Adrenal gland (tissue), 12 donors: Measurements from ENCODE around the gene NIN. TPM values are rescaled to one million over a fixed set of nuclear protein-coding genes. Genes with fewer than 3 reads are reported as not detected.

Experiments
- DNase-seq, 7 donors: peaks; one replicate each; pipeline ENCODE4 v3.0.0-alpha.2; 2019 to 2020
- H3K27ac ChIP-seq, 5 donors: fragments of 200-600 bp; sonication (generic) in 4 of 5; 1 replicate in 3 of 5; 2 replicates in 2 of 5; pipeline versions ENCODE4 v1.5.1 to v1.8.0; 2016 to 2020; ENCODE audit warnings: mild to moderate bottlenecking in 1 of 5
- H3K27me3 ChIP-seq: fragments of 200-600 bp; 2 replicates; pipeline ENCODE4 v1.8.0; 2021
- H3K36me3 ChIP-seq, 2 donors: fragments of 200-600 bp; replicated peaks in 1 of 2; 1 replicate in 1 of 2; 2 replicates in 1 of 2; pipeline versions ENCODE4 v1.5.1 to v1.8.0; 2018 to 2022
- H3K4me1 ChIP-seq, 2 donors: fragments of 200-600 bp; replicated peaks in 1 of 2; 1 replicate in 1 of 2; 2 replicates in 1 of 2; pipeline versions ENCODE4 v1.5.1 to v1.8.0; 2018 to 2021
- H3K4me3 ChIP-seq, 4 donors: fragments of 200-600 bp; sonication (generic) in 3 of 4; one replicate each; pipeline ENCODE4 v1.5.1; 2016 to 2018
- H3K9me3 ChIP-seq, 3 donors: fragments of 200-600 bp; sonication (generic) in 1 of 3; replicated peaks in 1 of 3; 1 replicate in 2 of 3; 2 replicates in 1 of 3; pipeline versions ENCODE4 v1.5.1 to v1.8.0; 2016 to 2021
- POLR2A ChIP-seq, 2 donors: fragments of 450-650 bp; IDR thresholded peaks; one replicate each; pipeline ENCODE4 v1.6.1; 2017; ENCODE audit warnings: antibody characterized with exemption in 2 of 2, mild to moderate bottlenecking in 2 of 2, moderate library complexity in 1 of 2
- WGBS, 4 donors: extraction: QIAGEN DNeasy Blood & Tissue Kit in 2 of 4; methylation state at CpG; one replicate each; pipeline versions ENCODE4 v1.1.5 to v1.1.7; 2013 to 2017; 5-methylcytosine and 5-hydroxymethylcytosine counted together
- intact Hi-C, 2 donors: fragments of 100-400 bp; cut with DNase I; formaldehyde crosslinking; loops; one replicate each; pipeline versions ENCODE4 v1.14.1 to v1.15.0; 2022 to 2023
- polyA plus RNA-seq, 3 donors: library from polyadenylated mRNA; stranded (reverse); fragments of 200-250 nt in 2 of 3; fragments of 350-450 nt in 1 of 3; fragmentation: Illumina TruSeq in 1 of 3; extraction: RNeasy Lipid Tissue Mini Kit (QIAGEN cat#74804) in 1 of 3; gene quantifications; one replicate each; pipeline ENCODE4 v1.2.3, GENCODE V29; 2013 to 2014
- total RNA-seq, 9 donors: library from RNA; depleted of rRNA in 4 of 9; stranded (reverse); fragments of >200 nt in 4 of 9; fragments of 120-200 nt in 1 of 9; fragmentation: NEBNext Ultra II Directional in 1 of 9; extraction: Animal tissue kit (Norgen Biotek cat#: 25700) in 1 of 9; gene quantifications; one replicate each; pipeline versions ENCODE4 v1.1.0 to v1.2.4, GENCODE V29; 2013 to 2023
- TF ChIP-seq, protein P1 (sequence below), 6 experiments: fragments of 450-650 bp in 4 of 6; fragments of 200-600 bp in 2 of 6; sonication (generic) in 1 of 6; IDR thresholded peaks; 1 replicate in 5 of 6; 2 replicates in 1 of 6; pipeline versions ENCODE4 v1.5.1 to v1.8.0; 2016 to 2021; ENCODE audit warnings: antibody characterized with exemption in 6 of 6, mild to moderate bottlenecking in 2 of 6, moderate library complexity in 1 of 6
- donor health status: healthy with polysubstance abuse.
- donor health status: Bipolar disorder and iron deficiency.
- donor health status: DM: yes; HTN: yes; CAD: no.
- donor health status: DM: no; HTN: no; CAD: no.
- donor health status: DM: no; HTN: no; CAD: no.
- donor health status: DM: yes; HTN: yes; CAD: no.

The NIN gene
- total and polyA plus RNA-seq, 12 donors: 3.0 to 66.1 (median 17.9) TPM

DNA sequence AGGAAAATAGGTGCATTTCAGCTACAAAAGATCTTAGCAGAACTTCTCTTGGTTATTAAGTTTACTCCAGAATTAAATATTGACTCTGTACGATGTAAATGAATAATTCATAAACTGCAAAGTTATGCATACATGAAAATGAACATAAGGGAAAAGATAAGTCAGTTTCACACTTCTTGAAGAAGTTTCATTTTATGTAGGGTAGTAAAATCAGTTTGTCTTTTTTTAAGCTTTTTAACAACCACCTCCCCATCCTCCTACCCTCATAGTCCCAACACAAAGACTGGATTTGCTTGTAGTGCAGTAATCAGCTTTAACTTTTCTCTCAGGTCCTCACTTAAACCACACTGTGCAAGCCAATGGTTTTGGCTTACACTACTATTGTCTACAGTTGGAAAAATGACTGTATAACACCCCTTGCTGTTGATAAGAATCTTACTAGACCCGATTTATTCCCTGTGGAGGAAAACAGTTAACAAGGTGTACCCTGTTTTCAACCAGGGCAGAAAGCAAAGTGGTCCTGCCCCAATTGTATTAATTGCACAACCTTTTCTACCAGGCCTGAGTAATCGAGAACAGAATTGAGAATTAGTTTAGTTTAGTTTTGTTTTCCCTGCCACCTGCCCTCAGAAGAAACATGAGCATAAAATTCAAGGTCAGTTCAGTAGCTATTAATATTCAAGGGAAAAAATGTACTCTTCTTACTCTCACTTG is 44.1 kb downstream of the NIN start:
- 39 to 46% (median 43%) methylated on average over 3 of the region's 3 CpGs for WGBS, 4 donors
- Histone ChIP-seq H3K27ac (peak overlapping the region in 2 of 5 donors; percentile 19 to 39), H3K36me3 (peaks cover 0 to 5% of the 10 kb centered on the region in 2 donors), H3K4me1 (peaks cover 0 to 7% of the 10 kb centered on the region in 2 donors), H3K4me3 (peak overlapping the region in 1 of 4 donors; percentile 15), H3K9me3 (no peaks in the 10 kb centered on the region), H3K27me3 (no peaks in the 10 kb centered on the region)
- no peak for DNase-seq
- intact Hi-C loops: no loop called here
- no peak for TF ChIP-seq POLR2A (IDR thresholded peaks at IDR 0.05)
- TF ChIP-seq, protein P1, sequence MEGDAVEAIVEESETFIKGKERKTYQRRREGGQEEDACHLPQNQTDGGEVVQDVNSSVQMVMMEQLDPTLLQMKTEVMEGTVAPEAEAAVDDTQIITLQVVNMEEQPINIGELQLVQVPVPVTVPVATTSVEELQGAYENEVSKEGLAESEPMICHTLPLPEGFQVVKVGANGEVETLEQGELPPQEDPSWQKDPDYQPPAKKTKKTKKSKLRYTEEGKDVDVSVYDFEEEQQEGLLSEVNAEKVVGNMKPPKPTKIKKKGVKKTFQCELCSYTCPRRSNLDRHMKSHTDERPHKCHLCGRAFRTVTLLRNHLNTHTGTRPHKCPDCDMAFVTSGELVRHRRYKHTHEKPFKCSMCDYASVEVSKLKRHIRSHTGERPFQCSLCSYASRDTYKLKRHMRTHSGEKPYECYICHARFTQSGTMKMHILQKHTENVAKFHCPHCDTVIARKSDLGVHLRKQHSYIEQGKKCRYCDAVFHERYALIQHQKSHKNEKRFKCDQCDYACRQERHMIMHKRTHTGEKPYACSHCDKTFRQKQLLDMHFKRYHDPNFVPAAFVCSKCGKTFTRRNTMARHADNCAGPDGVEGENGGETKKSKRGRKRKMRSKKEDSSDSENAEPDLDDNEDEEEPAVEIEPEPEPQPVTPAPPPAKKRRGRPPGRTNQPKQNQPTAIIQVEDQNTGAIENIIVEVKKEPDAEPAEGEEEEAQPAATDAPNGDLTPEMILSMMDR (IDR thresholded peaks at IDR 0.05): no peak

DNA sequence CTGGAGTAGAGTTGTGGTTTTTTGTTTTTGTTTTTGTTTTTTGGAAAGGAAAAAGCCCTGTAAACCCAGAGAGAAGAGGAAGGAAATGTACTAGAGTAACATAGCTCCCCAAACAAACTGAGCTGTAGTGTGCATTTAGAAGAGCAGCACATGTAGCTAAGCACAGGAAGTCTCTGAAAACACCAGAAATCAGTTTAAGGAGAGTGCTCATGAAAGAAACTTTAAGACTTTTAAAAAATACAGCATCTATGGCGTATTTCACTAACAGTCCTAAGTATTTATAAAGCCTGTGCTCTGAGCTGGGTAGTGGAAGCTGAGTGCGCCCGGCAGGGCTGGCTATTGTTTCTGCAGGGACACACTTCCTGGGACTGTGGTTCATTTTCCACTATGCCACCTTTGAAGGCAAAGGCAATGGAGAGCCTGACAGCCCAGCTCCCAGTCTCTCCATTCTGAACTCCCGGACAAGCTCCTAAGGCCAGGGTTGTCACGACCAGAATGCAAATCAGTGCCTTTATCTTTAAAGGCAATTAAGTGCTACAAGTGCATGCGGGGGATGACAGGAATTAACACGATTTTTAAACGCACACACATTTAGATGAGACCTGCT is 45.4 kb downstream of the NIN start:
- DNase-seq: no peak
- Histone ChIP-seq H3K4me3 (no peak overlapping the region), H3K4me1 (peaks cover 0 to 7% of the 10 kb centered on the region in 2 donors), H3K27ac (no peak overlapping the region), H3K9me3 (no peaks in the 10 kb centered on the region), H3K36me3 (peaks cover 0 to 5% of the 10 kb centered on the region in 2 donors), H3K27me3 (no peaks in the 10 kb centered on the region)
- intact Hi-C loops: no loop called here
- WGBS, 4 donors: 58 to 69% (median 66%) methylated on average over 7 to 8 of the region's 8 CpGs
- no peak for TF ChIP-seq POLR2A (IDR thresholded peaks at IDR 0.05)
- TF ChIP-seq, protein P1 (IDR thresholded peaks at IDR 0.05): no peak

DNA sequence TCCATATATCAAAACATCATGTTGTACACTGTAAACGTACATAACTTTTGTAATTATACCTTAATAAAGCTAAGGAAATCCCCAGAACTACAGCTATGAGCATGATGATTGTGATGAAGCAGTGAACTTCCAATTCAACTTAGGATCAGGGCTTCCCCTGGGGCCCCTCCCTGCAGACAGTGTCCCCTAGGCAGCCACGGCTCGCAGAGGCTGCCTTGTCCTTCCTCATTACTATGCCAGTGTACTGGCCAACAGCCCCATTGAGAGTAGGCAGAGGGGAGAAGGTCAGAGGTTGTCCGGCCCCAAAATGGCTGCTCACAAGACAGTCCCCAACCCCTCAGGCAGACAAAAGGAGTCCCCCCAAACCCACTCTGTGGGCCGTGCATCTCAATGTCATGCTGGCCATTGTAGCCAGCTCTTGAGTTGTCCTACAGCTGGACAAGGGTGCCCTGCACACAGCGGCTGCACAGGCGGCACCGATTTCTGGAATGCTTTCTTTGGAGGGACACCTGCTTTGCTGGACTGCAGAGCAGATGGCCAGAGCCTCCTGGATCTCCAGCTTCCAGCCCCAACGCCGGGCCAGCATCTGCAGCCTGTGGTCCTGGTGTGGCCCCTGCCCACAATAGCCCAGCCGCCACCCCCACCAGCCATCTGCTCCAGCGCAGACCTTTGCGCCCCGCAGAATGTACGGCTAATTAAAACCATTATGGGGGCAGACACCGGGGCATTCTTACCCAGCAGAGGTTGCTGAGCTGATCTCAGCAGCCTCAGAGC is 46.1 kb downstream of the NIN start:
- no peak for DNase-seq
- WGBS, 4 donors: 63 to 83% (median 75%) methylated on average over 6 to 16 of the region's 16 CpGs
- no peak overlapping the region for H3K27ac ChIP-seq
- H3K36me3 ChIP-seq: no peaks in the 10 kb centered on the region
- intact Hi-C loops: loop anchor here in 1 of 2 donors (5.0 kb wide), 1 partner anchor 77 kb away; no protein-coding TSS in a partner anchor
- no peaks in the 10 kb centered on the region for H3K27me3 ChIP-seq
- no peak overlapping the region for H3K4me3 ChIP-seq
- peaks cover 0 to 7% of the 10 kb centered on the region in 2 donors for H3K4me1 ChIP-seq
- H3K9me3 ChIP-seq: no peaks in the 10 kb centered on the region
- TF ChIP-seq, protein P1 (IDR thresholded peaks at IDR 0.05): no peak
- no peak for TF ChIP-seq POLR2A (IDR thresholded peaks at IDR 0.05)

DNA sequence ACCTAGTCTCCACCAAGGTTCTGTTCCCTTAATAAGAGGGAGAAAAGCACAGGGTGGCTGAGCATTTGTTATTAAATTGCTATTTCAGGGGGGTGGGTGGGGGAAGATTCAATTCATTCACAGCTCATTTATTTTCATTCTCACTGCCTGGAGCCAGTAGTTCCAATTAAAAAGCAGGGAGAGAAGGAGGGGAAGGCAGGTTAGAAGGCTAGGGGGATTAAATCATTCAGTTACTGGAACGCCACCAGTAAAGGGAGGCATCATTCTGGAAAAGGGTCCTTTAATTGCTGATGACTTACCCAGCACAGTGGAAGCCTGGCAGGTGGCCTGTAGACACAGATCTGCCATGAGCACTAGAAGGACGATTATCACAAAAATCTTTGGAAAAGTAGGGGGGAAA is 47.4 kb downstream of the NIN start:
- Histone ChIP-seq H3K27ac (no peak overlapping the region), H3K4me1 (peaks cover 0 to 12% of the 10 kb centered on the region in 2 donors), H3K9me3 (no peaks in the 10 kb centered on the region), H3K4me3 (no peak overlapping the region), H3K27me3 (no peaks in the 10 kb centered on the region), H3K36me3 (no peaks in the 10 kb centered on the region)
- WGBS, 4 donors: 81 to 93% (median 89%) methylated on average over 2 of the region's 2 CpGs
- DNase-seq: no peak
- intact Hi-C loops: loop anchor here in 1 of 2 donors (5.0 kb wide), 1 partner anchor 79 kb away; no protein-coding TSS in a partner anchor
- no peak for TF ChIP-seq POLR2A (IDR thresholded peaks at IDR 0.05)
- TF ChIP-seq, protein P1 (IDR thresholded peaks at IDR 0.05): no peak
